Measurements from ENCODE around the gene TTK.

The TTK gene

GRCh38 chr6:80088637-80089036 is 84.2 kb downstream of the TTK start:
- Mint-ChIP-seq H3K4me3 (no peak overlapping the region), H3K4me1 (no peaks in the 10 kb centered on the region), H3K36me3 (no peaks in the 10 kb centered on the region), H3K27ac (no peak overlapping the region), H3K9me3 (no peaks in the 10 kb centered on the region)
- DNase-seq (ENCODE audit: low spot score in 2 of 2) (no peak), ATAC-seq (no peak)

DNA sequence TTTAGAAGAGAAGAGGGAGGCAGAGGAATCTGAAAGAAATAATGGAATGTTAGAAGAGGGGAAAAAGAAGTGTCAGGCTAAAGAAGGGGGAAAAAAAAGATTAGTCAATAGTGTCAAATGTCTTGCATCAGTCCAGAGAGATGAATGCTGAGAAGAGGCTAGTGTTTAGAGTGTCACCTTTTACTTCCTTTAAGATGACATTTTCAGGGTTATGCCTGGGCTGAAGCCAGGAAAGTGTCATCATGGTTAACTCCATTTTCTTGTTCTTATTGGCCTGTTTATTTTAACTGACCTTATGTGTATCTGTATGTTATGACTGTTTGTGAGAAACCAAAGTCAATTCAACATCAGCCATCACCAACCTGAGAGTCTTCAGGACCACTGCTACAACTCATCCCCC is 87.1 kb downstream of the TTK start:
- Mint-ChIP-seq H3K9me3 (no peaks in the 10 kb centered on the region), H3K27ac (no peak overlapping the region), H3K36me3 (no peaks in the 10 kb centered on the region), H3K4me1 (peaks cover 7% of the 10 kb centered on the region), H3K4me3 (no peak overlapping the region)
- no peak for DNase-seq (ENCODE audit: low spot score in 2 of 2)
- ATAC-seq: peak; percentile 26
